ENCODE data around the gene HOXA6. TPM values are rescaled to one million over a fixed set of nuclear protein-coding genes. Genes with fewer than 3 reads are reported as not detected.
A peak's percentile ranks its signal among the peaks of the same experiment; 100 is the strongest.

HOXA6 gene
- total and polyA plus RNA-seq, 4 donors: 0.23 TPM; not detected in 3

DNA sequence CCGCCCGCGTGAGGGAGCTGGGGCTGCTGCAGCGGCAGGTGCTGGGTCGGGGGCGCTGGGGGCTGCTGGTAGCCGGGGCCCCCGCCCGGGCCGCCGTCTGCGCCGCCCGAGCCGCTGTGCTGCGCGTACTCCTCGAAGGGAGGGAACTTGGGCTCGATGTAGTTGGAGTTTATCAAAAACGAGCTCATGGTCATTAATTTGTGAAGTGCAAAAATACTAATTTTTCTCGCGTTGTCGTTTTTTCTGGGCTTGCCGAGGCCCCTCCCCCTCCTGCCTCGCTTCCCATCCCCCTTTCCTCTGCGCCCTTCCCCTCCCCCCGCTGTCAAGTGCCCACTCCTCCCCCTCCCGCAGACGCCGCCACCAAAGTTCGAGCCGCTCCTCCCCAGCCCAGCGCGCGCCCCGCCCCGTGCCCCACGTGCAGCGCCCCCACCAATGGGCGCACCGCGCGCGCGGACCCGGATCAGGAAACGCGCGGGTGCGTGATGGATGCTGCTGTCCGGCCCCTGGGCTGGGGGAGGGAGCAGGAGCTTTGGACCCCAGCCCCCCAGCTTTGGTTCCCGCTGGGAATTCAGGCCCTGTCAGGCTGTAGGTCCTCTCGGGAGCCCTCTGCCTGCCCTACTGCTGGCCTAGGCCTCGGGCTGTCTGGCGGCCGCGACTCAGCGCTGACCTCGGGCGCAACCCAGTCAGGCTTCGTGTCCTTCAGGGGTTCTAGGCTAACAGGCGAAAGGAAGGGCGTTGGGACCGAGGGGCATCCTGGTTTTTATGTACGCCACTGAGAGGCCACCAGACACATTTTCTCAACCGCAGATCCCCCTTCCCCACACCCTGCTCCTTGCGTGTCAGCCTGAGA is 16.8 kb downstream of the HOXA6 start, which contains the start of gene HOXA4:
HOXA4 (minus strand) TSS at position 218 of the 850 bp plus-strand sequence; CDS start at position 194, 24 bp downstream.
- Histone ChIP-seq H3K9ac (ENCODE audit: low read depth in 1 of 2, low read length in 2 of 2) (no peak within 1 kb of the TSS), H3K36me3 (ENCODE audit: control insufficient read depth in 4 of 4, insufficient read depth in 3 of 4, low read depth in 1 of 4, low read length in 3 of 4) (no peaks in the 10 kb centered on the region), H3K9me3 (ENCODE audit: control insufficient read depth in 4 of 4, low read length in 3 of 4) (peaks cover 0 to 2% (median 0%) of the 10 kb centered on the region in 4 donors), H3K27me3 (ENCODE audit: control insufficient read depth in 4 of 4, insufficient read depth in 4 of 4, low read length in 3 of 4) (peaks cover 0 to 21% (median 8%) of the 10 kb centered on the region in 4 donors), H3K27ac (ENCODE audit: low read depth in 1 of 2, low read length in 2 of 2) (peak within 1 kb of the TSS; percentile 63 to 70), H3K4me3 (ENCODE audit: low read depth in 1 of 3, low read length in 3 of 3) (peak within 1 kb of the TSS; percentile 30 to 57 (median 49)), H3K4me1 (ENCODE audit: control insufficient read depth in 4 of 4, insufficient read depth in 4 of 4, low read length in 3 of 4) (peaks cover 0 to 9% (median 1%) of the 10 kb centered on the region in 4 donors)
- TF ChIP-seq MAX (IDR thresholded peaks at IDR 0.05) (no peak), JUND (IDR thresholded peaks at IDR 0.05) (no peak), SP1 (IDR thresholded peaks at IDR 0.05) (peak; percentile 20), HNF4A (conservative IDR thresholded peaks at IDR 0.05) (no peak)
- DNase-seq (ENCODE audit: low spot score): peak; percentile 83
- WGBS: 10% methylated on average over 67 of the region's 67 CpGs

DNA sequence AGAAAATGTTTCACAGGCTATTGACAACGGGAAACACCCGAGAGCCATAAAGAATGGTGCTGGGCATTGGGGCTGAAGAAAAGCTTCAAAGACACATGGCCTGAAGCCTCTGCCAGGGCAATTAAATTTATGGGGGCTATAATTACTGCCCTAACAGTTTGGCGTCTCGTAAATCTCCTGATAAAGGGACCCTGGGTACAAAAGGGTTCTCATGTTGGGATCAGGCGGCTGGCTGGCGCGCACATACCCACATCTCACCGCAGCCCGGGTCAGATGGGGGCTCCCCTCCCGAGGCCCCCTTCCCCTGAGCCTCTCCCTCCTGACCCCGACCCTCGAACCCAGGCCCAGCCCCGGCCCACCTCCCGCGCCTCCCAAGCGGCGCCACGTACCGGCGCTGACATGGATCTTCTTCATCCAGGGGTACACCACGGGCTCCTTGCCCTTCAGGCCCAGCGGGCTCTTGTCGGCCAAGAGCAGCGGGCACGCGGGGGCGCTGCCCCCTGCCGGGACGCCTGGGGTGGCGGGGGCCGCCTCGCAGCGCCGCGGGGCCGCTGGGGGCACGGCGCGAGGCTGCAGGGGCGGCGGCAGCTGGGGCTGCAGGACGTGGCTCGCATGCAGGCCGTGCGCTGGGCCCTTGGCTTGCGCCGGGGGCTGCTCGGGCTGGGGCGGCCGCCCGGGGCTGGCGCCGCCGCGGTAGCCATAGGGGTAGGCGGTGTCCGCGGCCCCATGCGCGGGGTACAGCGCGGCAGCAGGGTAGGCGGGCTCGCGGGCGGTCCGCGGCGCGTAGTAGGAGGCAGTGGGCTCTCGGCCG is 17.6 kb downstream of the HOXA6 start:
- Histone ChIP-seq H3K9me3 (ENCODE audit: control insufficient read depth in 4 of 4, low read length in 3 of 4) (peaks cover 0 to 2% (median 0%) of the 10 kb centered on the region in 4 donors), H3K36me3 (ENCODE audit: control insufficient read depth in 4 of 4, insufficient read depth in 3 of 4, low read depth in 1 of 4, low read length in 3 of 4) (no peaks in the 10 kb centered on the region), H3K4me3 (ENCODE audit: low read depth in 1 of 3, low read length in 3 of 3) (peak overlapping the region in 1 of 3 donors; percentile 57), H3K9ac (ENCODE audit: low read depth in 1 of 2, low read length in 2 of 2) (no peak overlapping the region), H3K4me1 (ENCODE audit: control insufficient read depth in 4 of 4, insufficient read depth in 4 of 4, low read length in 3 of 4) (peaks cover 0 to 9% (median 1%) of the 10 kb centered on the region in 4 donors), H3K27me3 (ENCODE audit: control insufficient read depth in 4 of 4, insufficient read depth in 4 of 4, low read length in 3 of 4) (peaks cover 0 to 26% (median 8%) of the 10 kb centered on the region in 4 donors), H3K27ac (ENCODE audit: low read depth in 1 of 2, low read length in 2 of 2) (peak overlapping the region; percentile 63 to 70)
- 13% methylated on average over 72 of the region's 72 CpGs for WGBS
- TF ChIP-seq, protein P1, sequence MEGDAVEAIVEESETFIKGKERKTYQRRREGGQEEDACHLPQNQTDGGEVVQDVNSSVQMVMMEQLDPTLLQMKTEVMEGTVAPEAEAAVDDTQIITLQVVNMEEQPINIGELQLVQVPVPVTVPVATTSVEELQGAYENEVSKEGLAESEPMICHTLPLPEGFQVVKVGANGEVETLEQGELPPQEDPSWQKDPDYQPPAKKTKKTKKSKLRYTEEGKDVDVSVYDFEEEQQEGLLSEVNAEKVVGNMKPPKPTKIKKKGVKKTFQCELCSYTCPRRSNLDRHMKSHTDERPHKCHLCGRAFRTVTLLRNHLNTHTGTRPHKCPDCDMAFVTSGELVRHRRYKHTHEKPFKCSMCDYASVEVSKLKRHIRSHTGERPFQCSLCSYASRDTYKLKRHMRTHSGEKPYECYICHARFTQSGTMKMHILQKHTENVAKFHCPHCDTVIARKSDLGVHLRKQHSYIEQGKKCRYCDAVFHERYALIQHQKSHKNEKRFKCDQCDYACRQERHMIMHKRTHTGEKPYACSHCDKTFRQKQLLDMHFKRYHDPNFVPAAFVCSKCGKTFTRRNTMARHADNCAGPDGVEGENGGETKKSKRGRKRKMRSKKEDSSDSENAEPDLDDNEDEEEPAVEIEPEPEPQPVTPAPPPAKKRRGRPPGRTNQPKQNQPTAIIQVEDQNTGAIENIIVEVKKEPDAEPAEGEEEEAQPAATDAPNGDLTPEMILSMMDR (IDR thresholded peaks at IDR 0.05; ENCODE audit: low read depth, low read length, missing input control): no peak
- TF ChIP-seq REST (IDR thresholded peaks at IDR 0.05) (no peak), FOXA2 (IDR thresholded peaks at IDR 0.05) (no peak), RAD21 (IDR thresholded peaks at IDR 0.05) (no peak), MAX (IDR thresholded peaks at IDR 0.05) (no peak), GABPA (IDR thresholded peaks at IDR 0.05 in 1 of 2, conservative IDR thresholded peaks at IDR 0.05 in 1 of 2) (no peak), NR2F2 (IDR thresholded peaks at IDR 0.05) (no peak)
- DNase-seq (ENCODE audit: low spot score): no peak
